SH-SY5Y (cell line): Measurements from ENCODE around the gene CGNL1.

Experiments
- GATA2 ChIP-seq: IDR thresholded peaks from 2 replicates; pipeline ENCODE4 v1.6.1; 2011; ENCODE audit warnings: mild to moderate bottlenecking, low read depth, low read length
- GATA3 ChIP-seq: IDR thresholded peaks from 2 replicates; pipeline ENCODE4 v1.6.1; 2011; ENCODE audit warnings: low read depth, mild to moderate bottlenecking, low read length, moderate library complexity

DNA sequence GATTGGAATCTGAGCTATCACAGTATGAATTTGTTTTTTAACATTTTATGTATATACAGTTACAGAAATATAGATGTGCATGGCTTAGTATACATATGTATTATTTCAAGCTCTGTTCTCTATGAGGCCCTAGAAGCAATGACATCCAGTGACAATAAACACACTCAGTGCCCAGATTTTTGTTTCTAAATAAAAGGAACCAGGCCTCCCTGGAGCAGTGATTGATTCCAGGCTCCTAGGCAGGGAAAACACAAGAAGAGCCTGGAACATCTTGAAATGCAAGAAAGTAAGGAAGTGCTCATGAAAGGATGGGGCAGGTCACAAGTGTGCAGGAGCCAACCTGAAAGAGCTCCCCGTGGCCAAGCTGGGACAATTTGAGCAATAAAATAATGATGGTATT is 18.5 kb upstream of the CGNL1 start:
- TF ChIP-seq GATA2 (no peak), GATA3 (no peak)
